Epithelial cell of esophagus (primary cell): Measurements from ENCODE around the gene HPGD.
A peak's percentile ranks its signal among the peaks of the same experiment; 100 is the strongest.

Experiments used
- DNase-seq: peaks from one replicate; pipeline ENCODE4 v3.0.0; 2010; ENCODE audit warnings: low read depth
- H3K4me3 ChIP-seq: 2 replicates; pipeline ENCODE4 v1.5.1; 2011; ENCODE audit warnings: mild to moderate bottlenecking, low read length, control low read depth
- TF ChIP-seq, protein P1 (sequence below): IDR thresholded peaks from 2 replicates; pipeline ENCODE4 v1.5.1; 2011; ENCODE audit warnings: low read depth, mild to moderate bottlenecking, low read length, control low read depth, inconsistent platforms; ENCODE audit not compliant: insufficient read depth; ENCODE audit errors: missing control alignments

The HPGD gene

DNA sequence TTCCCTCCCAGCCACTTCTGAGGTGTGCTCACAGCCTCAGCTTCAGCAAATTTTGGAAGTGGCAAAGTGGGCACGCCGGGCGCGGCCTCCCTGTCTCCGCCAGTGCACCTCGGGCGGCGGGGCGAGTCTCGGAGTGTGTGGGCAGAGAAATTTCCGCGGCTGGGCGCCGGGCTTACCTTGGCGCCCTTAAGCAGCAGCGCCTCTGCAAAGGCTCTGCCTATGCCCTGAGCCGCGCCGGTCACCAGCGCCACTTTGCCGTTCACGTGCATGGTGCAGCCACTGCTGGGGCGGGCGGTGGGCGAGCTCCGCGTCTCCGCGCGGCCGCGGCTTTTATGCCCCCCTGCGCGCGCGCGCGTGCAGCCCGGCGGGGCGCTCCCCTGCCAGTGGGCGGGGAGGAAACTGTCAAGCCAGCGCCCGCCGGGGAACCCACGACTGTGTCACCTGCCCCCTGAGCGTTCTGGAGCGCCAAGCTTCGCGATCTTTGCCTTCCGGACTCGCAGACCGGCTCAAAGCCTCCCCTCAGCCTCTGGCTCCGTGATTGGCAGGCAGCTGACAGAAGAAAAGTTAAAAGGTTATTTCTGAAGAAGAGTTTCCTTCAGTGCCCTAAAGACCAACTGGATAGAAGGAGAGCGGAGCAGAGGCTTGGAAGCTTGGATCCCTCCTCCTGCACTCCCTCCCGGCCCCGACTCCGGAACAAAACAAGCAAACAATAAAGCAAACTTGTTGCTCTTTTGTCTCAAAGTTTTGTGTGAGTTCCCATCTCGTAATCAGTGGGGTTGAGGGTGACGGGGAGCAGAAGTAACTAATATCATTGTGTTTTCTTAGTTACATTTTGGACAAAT lies at the start of gene HPGD:
HPGD (minus strand) TSS at position 306 of the 842 bp plus-strand sequence; CDS start at position 269, 37 bp downstream.
- peak; percentile 44 for DNase-seq
- TF ChIP-seq, protein P1, sequence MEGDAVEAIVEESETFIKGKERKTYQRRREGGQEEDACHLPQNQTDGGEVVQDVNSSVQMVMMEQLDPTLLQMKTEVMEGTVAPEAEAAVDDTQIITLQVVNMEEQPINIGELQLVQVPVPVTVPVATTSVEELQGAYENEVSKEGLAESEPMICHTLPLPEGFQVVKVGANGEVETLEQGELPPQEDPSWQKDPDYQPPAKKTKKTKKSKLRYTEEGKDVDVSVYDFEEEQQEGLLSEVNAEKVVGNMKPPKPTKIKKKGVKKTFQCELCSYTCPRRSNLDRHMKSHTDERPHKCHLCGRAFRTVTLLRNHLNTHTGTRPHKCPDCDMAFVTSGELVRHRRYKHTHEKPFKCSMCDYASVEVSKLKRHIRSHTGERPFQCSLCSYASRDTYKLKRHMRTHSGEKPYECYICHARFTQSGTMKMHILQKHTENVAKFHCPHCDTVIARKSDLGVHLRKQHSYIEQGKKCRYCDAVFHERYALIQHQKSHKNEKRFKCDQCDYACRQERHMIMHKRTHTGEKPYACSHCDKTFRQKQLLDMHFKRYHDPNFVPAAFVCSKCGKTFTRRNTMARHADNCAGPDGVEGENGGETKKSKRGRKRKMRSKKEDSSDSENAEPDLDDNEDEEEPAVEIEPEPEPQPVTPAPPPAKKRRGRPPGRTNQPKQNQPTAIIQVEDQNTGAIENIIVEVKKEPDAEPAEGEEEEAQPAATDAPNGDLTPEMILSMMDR: no peak
- H3K4me3 ChIP-seq: peak within 1 kb of the TSS; percentile 62

DNA sequence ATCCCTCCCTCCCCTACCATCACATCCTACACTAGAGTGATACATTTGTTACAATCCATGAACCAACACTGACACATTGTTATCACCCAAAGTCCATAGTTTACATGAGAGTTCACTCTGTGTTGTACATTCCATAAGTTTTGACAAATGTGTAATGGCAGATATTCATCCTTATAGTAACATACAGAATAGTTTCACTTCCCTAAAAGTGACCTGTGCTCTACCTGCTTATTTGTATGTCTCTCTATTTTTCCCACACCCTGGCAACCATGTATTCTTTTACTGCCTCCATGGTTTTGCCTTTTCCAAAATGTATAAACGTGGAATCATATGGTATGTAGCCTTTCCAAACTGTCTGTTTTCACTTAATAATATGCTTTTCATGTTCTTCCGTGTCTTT lies 42.2 kb upstream of the HPGD start:
- H3K4me3 ChIP-seq: no peak overlapping the region
- no peak for DNase-seq
- TF ChIP-seq, protein P1: no peak

DNA sequence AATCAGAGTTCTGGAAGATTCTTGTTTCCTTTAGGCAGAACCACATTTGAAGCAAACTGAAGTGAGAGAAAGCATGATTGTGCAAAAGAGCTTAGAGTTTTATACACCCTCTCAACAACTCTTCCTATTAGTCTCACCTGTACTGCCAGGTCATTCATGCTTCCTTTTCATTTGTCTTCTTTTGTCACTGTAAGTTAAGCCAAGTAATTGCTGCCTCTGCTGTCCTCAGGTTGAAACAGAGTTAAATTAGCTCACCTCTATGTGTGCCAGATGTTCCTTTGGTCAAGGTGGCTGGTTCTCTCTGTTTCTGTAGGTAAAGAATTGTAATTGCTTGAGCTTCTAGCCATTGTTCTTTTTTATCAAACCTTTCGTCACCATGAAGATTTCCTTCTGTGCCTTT lies 41.1 kb upstream of the HPGD start:
- DNase-seq: no peak
- no peak overlapping the region for H3K4me3 ChIP-seq
- TF ChIP-seq, protein P1: no peak

DNA sequence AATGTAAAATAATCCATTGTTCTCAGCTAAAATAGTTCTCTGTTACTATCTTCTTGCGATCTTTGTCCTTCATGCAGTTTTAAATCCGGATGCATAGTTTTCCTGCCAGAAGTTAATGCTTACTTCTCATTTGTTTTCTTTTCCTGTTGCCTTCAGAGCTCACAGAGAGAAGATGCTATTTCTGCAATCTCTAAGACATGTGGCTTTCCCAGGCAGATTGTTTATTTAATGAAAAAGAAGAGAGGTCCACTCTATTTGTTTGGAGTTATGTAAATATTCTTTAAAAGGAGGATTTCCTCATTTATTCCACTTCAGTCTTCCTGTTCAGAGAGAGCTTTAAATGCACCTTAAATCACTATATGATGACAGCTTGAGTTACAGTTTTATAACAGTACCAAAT lies 39.3 kb upstream of the HPGD start:
- H3K4me3 ChIP-seq: no peak overlapping the region
- TF ChIP-seq, protein P1: no peak
- DNase-seq: no peak

DNA sequence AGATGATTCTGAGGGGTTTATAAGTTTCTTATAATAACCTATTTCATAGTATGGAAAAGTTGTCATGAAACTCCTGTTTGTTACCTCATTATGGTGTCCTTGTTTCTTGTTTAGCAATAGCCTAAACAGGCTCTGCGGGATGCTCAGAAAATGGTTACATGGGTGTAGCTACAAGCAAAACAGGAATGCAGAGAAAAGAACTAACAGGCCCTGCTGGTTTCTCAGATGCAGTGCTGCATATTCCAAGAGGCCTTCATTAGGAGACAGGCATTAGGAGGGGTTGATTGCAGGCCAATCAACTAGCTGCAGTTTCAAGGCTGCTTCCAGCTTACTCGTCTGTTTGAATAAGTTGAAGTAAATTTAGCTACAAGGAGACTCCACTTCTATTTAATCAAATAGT lies 37.6 kb upstream of the HPGD start:
- TF ChIP-seq, protein P1: peak; percentile 23
- H3K4me3 ChIP-seq: no peak overlapping the region
- peak; percentile 84 for DNase-seq

DNA sequence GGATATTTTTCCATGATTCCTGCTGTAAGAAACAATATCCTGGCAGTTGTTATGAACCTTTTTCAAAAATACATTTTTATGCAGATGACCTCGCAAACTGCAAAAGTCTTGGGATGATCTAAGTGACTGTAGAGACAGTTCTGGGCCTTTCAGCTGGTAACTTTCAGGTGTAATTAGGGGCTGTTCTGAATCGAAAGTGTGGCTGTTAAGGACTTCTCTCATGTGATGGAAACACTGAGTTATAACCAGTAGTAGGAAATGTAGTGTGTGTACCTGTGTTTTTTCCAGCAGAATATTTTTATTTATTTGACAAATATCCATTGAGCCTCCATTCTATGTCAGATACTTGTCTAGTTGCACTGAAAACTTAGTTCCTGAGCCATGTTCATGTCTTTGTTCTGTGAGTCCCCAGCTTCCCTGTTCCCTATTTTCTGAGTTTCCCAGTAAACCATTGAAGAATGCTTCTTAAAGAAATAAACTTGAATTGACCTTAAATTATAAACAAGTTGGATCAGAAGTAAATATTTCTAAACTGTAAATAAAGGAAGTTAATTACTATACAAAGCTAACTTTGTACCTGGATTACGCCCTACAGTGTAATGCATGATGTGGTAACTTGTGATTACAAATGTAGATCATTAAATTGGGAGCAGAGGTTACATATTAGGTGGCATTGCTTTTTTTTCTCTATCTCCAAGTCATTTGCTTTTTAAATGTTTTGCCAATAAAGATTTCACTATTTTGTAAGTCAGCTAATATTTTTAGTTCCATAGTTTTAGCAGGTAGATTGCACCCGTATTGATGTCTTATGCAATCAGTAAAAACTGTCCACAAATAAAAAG lies 33.7 kb upstream of the HPGD start:
- no peak for DNase-seq
- TF ChIP-seq, protein P1: no peak
- no peak overlapping the region for H3K4me3 ChIP-seq
